NT2/D1 (cell line): ENCODE results near the gene ANKRD6.

Experiments used
- SUZ12 ChIP-seq: IDR thresholded peaks from 2 replicates; pipeline ENCODE4 v1.6.1; 2011; ENCODE audit not compliant: insufficient read length, insufficient read depth; ENCODE audit errors: extremely low read depth
- YY1 ChIP-seq: IDR thresholded peaks from 2 replicates; pipeline ENCODE4 v1.6.1; 2011; ENCODE audit not compliant: insufficient read length, insufficient read depth
- ZNF274 ChIP-seq: IDR thresholded peaks from 2 replicates; pipeline ENCODE4 v1.6.1; 2011; ENCODE audit warnings: mild to moderate bottlenecking, low read depth, low read length

DNA sequence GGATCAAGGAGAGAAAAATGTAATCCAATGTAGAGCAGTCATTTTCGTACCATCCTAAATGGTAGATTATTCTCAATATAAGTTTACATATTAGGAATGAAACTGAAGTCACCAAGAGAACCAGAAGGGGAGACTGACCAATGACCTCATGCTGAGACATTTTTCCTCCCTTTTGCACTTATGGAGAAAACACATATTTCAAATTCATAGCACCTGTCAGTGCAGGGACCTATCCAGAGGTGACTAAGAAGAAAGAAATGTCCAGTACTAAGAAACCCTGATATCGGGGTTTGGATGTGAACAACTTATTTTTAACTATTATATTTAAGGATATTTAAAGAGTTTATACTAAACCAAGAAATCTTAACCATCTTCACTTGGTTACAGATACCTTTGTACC lies 222.2 kb downstream of the ANKRD6 start:
- TF ChIP-seq SUZ12, result no peak
- no peak for TF ChIP-seq ZNF274
- TF ChIP-seq YY1, result no peak
